Hippocampal formation (tissue), 2 donors: ENCODE data around the gene TLE2.
"Not testable (repeated sequence)": the region's sequence is repeated elsewhere in the genome, so short reads cannot be mapped to it uniquely, and the experiment has no call there.

Source experiments
- DNase-seq, 2 donors: peaks; one replicate each; lab custom pipeline; 2025; lab: John Stamatoyannopoulos, UW

Gene TLE2

GRCh38 chr19:3055741-3056416, 26.8 kb upstream of the TLE2 start:
- DNase-seq: no peak

DNA sequence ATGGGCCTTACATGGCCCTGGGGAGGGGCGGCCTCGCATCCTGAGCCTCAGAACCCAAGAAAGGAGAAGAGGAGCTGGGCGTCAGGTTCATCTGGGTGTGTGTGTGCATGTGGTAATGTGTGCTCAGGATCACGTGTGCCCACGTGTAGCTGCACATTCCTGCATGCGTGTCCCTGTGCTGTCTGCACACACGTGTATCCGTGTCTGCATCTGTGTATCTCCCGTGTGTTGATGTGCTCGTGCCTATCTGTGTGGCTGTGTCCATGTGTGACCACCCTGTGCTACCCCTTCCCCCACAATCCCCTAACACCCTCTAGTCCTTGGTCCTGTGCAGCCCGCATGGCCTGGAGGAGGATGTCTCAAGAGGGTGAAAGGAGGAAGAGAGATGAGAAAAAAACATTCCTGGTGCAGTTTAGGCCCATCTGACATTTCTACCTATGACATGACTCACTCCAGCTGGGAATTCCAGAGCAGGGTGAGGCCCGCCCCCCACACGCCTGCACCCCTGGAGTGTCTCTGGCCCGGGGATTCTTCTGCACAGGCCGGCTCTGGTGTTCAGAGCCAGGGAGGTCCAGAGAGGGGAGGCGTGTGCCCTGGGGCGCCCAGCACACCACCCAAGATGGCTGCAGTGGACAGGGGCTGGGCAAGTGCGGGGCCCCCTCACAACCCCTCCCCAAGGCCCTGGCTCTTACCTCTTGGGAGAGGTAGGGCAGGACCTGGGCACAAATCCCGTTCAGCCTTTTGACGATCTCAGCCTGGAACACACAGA, 26.1 kb upstream of the TLE2 start:
- no peak for DNase-seq

DNA sequence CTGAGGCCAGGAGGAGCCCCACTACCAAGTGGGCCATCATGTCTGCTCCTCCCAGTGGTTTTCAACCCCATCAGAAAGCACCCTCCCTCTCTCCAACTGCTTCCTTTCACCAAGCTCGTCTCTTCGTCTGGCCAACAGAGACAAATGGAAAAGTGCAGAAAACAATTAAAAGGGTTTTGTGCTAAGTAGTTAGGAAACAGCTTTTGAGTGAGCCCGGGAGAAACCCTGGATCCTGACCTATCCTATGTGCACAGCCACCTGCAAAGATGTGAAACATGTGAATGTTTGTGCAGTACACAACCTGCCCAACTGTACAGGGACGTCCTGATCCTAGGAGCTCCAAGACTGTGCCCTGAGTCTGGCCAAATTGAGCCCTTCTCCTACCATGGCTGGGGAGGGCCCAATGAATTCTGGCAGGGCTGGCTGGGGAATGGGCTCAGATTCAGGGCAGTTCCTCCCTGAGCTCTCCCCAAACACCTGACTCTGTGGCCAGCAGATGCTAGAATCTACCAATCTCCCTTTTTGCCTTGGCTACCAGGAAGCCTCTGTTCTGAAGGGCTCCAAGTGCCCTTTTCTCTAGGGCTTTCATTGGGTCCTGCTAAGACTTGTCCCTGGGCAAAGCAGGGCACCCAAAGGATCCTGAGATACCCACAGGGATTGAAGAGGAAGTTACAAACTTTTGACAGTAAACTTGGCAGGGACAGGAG, 25.3 kb upstream of the TLE2 start:
- no peak for DNase-seq

- no peak for DNase-seq
Measured at GRCh38 chr19:3053780-3054179, 24.7 kb upstream of the TLE2 start.

DNA sequence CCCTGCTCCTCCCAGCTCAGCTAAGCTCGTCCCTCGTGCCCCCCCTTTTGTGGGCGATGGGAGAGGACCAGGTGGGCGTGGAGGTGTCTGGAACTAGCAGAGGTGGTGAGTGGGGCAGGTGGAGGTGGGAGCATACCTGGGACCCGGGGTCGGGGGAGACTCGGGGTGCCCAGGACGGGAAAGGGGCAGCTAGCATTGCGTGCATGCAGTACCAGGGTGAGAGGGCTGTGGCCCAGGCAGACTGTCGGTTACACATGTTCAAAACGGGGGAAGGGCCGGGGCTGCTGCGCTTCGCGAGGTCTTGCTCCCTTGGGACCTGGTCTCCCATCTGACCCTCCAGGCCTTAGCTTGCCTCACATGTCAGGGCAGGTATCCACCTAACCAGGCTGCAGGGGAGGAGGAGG, 24.1 kb upstream of the TLE2 start:
- DNase-seq: no peak

- DNase-seq: not testable (repeated sequence)
Measured at GRCh38 chr19:3050016-3050415, 20.9 kb upstream of the TLE2 start.

DNA sequence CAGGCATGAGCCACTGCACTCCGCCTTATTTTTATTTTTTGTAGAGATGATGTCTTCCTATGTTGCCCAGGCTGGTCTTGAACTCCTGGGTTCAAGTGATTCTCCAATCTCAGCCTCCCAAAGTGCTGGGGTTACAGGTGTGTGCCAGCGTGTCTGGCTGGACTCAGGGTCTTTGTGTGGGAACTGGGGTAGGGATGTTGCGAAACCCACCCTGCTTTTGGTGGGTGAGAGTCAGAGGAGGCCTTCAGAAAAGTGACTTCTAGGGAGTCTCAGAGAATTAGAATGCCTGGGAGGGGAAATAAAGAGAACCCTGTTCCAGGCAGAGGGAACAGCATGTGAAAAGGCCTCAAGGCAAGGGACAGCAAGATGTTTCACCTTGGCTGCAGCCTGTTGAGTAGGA, 20.0 kb upstream of the TLE2 start:
- no peak for DNase-seq

DNA sequence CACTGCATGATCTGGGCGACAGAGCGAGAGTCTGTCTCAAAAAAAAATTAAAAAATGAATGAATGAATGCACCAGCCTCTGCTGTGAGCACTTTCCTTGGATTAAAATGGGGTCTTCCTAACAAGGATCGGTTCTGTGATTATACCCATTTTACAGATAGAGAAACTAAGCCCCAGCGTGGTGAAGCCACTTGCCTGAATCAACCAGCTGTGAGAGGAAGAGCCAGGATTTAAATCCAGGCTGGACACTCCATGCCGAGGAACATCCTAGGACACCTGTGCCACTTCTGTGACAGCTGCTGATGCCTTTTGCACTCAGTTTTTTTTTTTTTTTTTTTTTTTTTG, 19.1 kb upstream of the TLE2 start:
- no peak for DNase-seq

DNA sequence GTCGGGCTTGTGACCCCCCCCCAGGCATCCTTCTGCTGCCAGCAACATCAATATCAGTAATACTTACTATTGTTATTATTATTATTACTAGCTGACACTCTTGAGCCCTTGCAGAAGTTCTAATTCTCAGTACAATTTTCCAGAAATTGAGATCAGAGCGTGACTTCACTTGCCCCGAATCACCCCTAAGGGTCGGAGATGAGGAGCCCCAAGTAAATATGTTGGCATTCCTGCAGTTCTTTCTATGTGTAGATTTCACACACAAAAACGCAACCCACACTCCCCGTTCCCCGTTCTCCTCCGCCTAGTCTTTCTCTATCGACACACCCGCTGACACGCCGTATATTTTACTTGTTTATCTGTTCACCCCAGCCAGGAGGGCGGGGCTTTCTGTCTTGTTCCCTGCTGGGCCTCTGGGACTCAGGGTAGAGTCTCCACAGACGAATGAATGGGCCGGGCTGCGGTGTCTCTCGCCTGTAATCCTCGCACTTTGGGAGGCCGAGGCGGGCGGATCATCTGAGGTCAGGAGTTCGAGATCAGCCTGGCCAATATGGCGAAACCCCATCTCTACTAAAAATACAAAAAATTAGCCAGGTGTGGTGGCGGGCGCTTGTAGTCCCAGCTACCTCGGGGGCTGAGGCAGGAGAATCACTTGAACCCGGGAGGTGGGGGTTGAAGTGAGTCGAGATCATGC, 18.6 kb upstream of the TLE2 start:
- DNase-seq: no peak

DNA sequence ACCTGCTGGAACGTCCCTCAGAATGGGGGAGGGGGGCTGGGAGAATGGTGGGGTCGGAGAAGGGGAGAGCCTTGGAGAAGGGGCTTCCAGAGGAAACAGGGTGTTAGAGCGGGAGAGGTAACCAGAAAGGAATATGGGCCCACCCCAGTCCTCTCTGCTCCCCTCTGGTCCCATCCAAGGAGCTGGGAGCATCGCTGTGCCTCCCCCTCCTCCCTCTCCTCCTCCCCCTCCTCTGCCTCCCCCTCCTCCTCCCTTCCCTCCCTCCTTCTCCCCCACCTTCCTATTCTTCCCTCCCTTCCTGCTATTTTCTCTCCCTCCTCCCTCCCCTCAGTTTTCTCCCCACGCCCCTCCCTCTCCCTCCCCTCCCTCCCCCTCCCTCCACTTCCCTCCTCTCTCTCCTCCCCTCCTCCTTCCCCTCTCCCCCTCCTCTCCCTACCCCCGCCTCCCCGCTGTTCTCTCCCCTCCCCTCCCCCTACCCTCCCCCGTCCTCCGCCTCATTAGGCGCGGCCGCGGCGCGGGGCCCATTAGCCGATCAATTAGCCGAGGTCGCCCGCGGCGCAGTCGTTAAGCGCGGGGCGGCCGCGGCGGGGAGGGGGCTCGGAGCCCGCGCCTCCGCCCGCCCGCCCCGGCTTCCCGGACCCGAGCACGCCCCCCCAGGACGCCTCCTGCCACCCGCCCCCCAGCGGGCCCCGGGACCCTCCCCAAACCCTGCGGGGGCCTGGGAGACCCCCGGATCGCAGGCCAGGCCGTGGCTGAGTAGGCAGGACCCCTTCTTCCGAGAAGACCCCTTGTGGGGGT, 17.8 kb upstream of the TLE2 start:
- no peak for DNase-seq

GRCh38 chr19:3045885-3046697, 17.0 kb upstream of the TLE2 start:
- no peak for DNase-seq

DNA sequence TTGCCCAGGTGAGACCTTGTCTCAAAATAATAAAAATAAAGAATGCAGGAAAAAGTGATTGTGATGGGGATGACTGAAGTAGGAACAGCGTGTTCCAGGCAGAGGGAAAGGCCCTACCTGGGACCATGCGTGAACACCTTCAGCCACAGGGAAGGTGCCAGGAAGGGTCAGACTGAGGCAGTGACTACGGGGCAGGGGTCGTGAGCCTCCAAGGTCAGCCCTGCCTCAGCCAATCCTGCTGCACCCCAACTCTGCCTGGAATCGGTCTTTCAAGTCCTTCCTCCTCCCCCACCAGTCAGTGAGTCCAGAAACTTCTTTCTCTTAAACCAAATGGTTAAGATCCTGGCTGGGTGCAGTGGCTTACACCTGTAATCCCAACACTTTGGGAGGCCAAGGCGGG, 16.1 kb upstream of the TLE2 start:
- DNase-seq: no peak

DNA sequence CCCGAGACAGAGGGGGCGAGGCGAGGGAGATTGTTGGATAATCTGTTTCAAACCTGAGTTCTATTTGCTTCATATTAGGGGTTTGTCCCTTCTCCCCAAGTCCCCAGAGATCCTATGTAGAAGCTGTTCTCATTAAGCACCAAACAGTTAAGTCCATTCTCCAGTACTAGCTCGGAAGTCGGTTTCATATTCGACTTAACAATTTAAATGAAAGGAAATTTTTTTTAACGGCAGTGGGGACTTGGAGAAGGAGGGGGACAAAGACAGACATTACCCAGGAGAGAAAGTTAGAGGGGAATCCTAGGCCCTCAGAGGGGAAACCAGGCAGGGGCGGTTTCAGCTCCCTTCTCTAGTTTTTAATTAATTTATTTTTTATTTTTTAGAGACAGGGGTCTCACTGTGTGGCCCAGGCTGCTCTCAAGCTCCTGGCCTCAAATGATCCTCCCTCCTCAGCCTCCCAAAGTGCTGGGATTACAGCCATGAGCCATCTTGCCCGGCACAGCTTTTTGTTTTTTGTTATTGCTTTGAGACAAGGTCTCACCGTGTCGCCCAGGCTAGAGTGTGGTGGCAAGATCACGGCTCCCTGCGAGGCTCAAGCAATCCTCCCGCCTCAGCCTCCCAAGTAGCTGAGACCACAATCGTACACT, 13.7 kb upstream of the TLE2 start:
- no peak for DNase-seq

GRCh38 chr19:3041761-3042620, 12.9 kb upstream of the TLE2 start:
- DNase-seq: no peak

DNA sequence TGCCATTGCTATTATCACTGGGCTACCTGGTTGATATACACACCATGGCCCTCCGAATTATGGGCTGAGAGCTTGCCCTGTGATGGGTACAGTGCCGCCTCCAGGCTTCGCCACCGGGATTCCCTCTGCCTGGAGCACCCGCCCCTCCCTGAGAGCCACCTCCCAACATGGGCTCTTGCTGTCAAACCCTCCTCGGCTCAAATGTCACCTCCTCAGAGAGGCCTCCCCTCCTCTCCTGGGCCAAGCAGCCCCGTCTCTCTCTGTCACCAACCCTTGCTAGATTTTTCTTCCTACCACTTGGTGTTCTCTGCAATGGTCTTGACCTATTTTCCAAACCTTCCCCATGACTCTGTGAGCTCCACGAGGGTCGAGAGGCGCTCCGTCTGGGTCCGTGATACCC, 12.2 kb upstream of the TLE2 start:
- no peak for DNase-seq

DNA sequence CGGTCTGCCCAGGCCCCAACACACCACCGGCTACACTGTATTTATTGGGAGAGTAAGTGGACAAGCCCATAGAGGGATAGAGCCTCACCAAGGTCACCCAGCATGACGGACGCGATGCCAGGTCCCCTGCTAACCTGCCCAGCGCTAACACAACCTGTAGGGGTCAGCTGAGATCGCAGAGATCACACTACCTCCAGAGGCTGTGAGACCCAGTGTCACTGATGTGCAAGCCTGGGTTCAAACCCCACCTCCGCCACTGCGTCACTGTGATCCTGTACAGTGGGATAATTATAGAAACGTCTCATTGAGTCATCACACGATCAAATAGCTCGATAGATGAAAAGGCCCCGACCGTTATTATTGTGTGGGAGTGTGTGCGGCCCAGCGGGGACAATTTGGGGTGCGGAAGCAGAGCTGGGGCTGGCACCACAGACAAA, 10.6 kb upstream of the TLE2 start:
- no peak for DNase-seq

DNA sequence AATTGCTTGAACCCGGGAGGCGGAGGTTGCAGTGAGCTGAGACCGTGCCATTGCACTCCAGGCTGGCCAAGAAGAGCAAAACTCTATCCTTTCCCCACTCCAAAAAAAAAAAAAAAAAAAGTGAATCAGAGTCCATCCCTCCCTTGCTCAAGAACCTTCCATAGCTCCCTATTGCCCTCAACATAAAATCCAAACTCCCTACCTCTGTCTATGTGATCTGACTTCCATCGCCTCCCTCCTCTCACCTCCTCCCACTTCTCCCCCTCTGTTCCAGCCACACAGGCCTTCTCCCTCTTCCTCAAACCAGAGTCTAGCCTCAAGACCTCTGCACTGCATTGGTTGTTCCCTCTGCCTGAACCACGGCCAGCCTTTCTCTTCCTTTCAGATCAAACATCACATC, 10.0 kb upstream of the TLE2 start:
- DNase-seq: no peak

GRCh38 chr19:3038214-3038613, 9.1 kb upstream of the TLE2 start:
- DNase-seq: no peak

- DNase-seq: not testable (repeated sequence)
Measured at GRCh38 chr19:3036977-3037544, 8.0 kb upstream of the TLE2 start.
